ENCODE data around the gene LAMP2. TPM values are rescaled to one million over a fixed set of nuclear protein-coding genes. Genes with fewer than 3 reads are reported as not detected.

The LAMP2 gene
- total RNA-seq, 1 donor from 2014 or later, result 156 TPM

DNA sequence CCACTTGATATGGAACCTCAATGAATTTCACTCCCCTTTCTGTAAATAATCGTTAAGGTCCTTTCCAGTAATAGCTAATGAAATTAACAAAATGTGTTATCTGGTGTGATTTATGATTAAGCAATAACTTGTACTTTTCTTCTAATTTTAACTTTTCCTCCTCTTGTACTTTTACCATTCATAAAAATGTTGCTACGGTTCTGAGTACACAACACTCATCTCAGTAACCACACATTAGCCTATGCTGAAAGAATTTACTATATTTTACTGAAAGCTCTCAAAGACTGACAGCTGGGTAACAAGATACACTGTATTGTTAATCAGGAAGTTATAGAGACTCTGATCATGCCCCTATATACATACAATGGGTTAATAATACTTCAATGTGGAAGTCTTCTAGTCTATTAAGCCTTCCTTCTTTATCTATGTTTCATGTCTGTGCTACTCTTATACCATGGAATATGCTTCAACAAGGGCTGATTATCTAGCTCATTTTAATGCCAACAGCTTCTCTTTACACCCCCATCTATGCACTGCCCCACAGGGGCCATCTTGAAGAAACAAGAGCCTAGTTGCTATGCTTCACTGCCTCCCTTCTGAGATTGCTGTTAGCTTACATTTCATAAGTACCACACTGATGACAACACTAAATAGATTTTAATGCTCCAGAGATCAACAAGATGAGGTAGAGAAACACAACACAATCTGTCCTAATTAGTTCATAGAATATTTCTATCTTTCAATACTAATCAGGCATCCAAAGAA, 39.1 kb downstream of the LAMP2 start:
- no peak for ATAC-seq
- intact Hi-C loops (cut with DNase I), result no loop called here
- Histone ChIP-seq H3K36me3 (no peaks in the 10 kb centered on the region), H3K4me3 (no peak overlapping the region), H3K4me1 (no peaks in the 10 kb centered on the region), H3K27me3 (ENCODE audit: low read depth) (no peaks in the 10 kb centered on the region), H3K27ac (no peak overlapping the region), H3K9me3 (no peaks in the 10 kb centered on the region)
- no peak for DNase-seq
- TF ChIP-seq CTCF (IDR thresholded peaks at IDR 0.05), result no peak

- no peaks in the 10 kb centered on the region for H3K4me1 ChIP-seq
- no peaks in the 10 kb centered on the region for H3K9me3 ChIP-seq
- H3K36me3 ChIP-seq, result no peaks in the 10 kb centered on the region
- no peak for TF ChIP-seq CTCF (IDR thresholded peaks at IDR 0.05)
- intact Hi-C loops (cut with DNase I), result no loop called here
- H3K4me3 ChIP-seq, result no peak overlapping the region
- ATAC-seq, result no peak
- no peak for DNase-seq
- no peaks in the 10 kb centered on the region for H3K27me3 ChIP-seq (ENCODE audit: low read depth)
- no peak overlapping the region for H3K27ac ChIP-seq
Observed at GRCh38 chrX:120428309-120428708, 40.8 kb downstream of the LAMP2 start.

DNA sequence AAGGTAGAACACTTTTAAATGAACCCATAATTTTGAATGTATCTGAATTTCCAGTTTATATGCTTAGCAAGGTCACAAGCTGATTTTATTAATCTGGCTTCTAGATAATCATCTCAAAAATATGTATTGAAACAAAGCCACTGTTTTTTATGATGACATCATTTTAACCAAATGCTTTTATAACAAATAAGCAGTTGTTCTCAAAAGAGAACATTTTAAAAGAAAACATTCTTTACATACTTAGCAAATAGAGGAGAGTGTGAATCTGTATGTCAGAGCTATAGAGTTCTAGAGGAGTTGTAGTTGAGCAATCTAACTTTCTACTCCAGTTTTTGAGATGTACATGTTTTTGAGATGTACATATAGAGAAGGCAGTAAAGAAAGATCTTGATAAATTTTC, 42.5 kb downstream of the LAMP2 start:
- no peak for ATAC-seq
- H3K27ac ChIP-seq, result no peak overlapping the region
- H3K27me3 ChIP-seq (ENCODE audit: low read depth), result no peaks in the 10 kb centered on the region
- no peak overlapping the region for H3K4me3 ChIP-seq
- no peak for TF ChIP-seq CTCF (IDR thresholded peaks at IDR 0.05)
- DNase-seq, result no peak
- no peaks in the 10 kb centered on the region for H3K4me1 ChIP-seq
- intact Hi-C loops (cut with DNase I), result no loop called here
- no peaks in the 10 kb centered on the region for H3K36me3 ChIP-seq
- no peaks in the 10 kb centered on the region for H3K9me3 ChIP-seq

DNA sequence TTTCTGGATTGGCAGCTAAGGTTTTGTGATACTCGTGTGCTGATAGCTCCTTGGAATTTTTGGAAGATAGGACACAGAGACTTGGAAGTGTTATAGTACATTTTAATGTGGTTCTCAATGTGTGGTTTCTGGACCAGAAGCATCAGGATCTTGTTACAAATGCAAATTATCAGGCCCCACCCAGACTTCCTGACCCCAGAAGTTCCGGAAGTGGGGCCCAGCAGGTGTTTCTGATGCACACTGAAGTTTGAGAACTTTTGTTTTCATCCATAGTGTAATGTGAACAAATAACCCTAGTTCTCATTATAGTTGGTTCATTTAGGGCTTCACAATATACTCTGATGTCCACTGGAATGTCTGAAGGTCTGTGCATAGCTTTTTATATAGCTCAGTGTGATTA, 49.6 kb downstream of the LAMP2 start:
- Histone ChIP-seq H3K27me3 (ENCODE audit: low read depth) (no peaks in the 10 kb centered on the region), H3K4me1 (no peaks in the 10 kb centered on the region), H3K36me3 (no peaks in the 10 kb centered on the region), H3K4me3 (no peak overlapping the region), H3K9me3 (no peaks in the 10 kb centered on the region), H3K27ac (no peak overlapping the region)
- TF ChIP-seq CTCF (IDR thresholded peaks at IDR 0.05), result no peak
- intact Hi-C loops (cut with DNase I), result no loop called here
- ATAC-seq (no peak), DNase-seq (no peak)

GRCh38 chrX:120408168-120408567, 60.9 kb downstream of the LAMP2 start:
- no peak for TF ChIP-seq CTCF (IDR thresholded peaks at IDR 0.05)
- no peaks in the 10 kb centered on the region for H3K4me1 ChIP-seq
- H3K27ac ChIP-seq, result no peak overlapping the region
- H3K4me3 ChIP-seq, result no peak overlapping the region
- H3K36me3 ChIP-seq, result no peaks in the 10 kb centered on the region
- H3K27me3 ChIP-seq (ENCODE audit: low read depth), result no peaks in the 10 kb centered on the region
- intact Hi-C loops (cut with DNase I), result no loop called here
- DNase-seq (no peak), ATAC-seq (no peak)
- no peaks in the 10 kb centered on the region for H3K9me3 ChIP-seq
